GM12874 (cell line): Measurements from ENCODE around the gene OSBPL2.

Source experiments
- CTCF ChIP-seq: IDR thresholded peaks from 2 replicates; pipeline ENCODE4 v1.5.1; 2011; ENCODE audit warnings: low read depth, mild to moderate bottlenecking, control low read depth, low read length, moderate library complexity; ENCODE audit not compliant: insufficient read depth

OSBPL2 gene

GRCh38 chr20:62326959-62327725 lies 88.8 kb downstream of the OSBPL2 start:
- no peak for TF ChIP-seq CTCF

GRCh38 chr20:62327726-62328495 lies 89.6 kb downstream of the OSBPL2 start:
- TF ChIP-seq CTCF = no peak

- no peak for TF ChIP-seq CTCF
These were observed 90.5 kb downstream of the OSBPL2 start for GRCh38 chr20:62328684-62329388.

- no peak for TF ChIP-seq CTCF
These were observed 91.4 kb downstream of the OSBPL2 start for GRCh38 chr20:62329389-62330377.

GRCh38 chr20:62330576-62331317 lies 92.4 kb downstream of the OSBPL2 start:
- no peak for TF ChIP-seq CTCF

GRCh38 chr20:62331347-62331746 lies 93.0 kb downstream of the OSBPL2 start:
- TF ChIP-seq CTCF = no peak
